Caco-2 (cell line): ENCODE data around the gene FGL2. TPM values are rescaled to one million over a fixed set of nuclear protein-coding genes. Genes with fewer than 3 reads are reported as not detected.

Experiments
- BruUV-seq: library from RNA; stranded (reverse); fragments of 400-500 nt; replicated peaks from 2 replicates; lab custom pipeline; 2021; lab: Mats Ljungman, UMichigan
- CTCF ChIA-PET: fragments of 300-600 bp; sonication (Branson Sonifier 250); formaldehyde crosslinking; loops from one replicate; lab custom pipeline; 2022; ENCODE audit warnings: antibody characterized with exemption; lab: Charles Lee
- POLR2A ChIA-PET: fragments of 300-600 bp; sonication (Branson Sonifier 250); formaldehyde crosslinking; loops from one replicate; lab custom pipeline; 2022; ENCODE audit warnings: antibody characterized with exemption; lab: Charles Lee
- DNase-seq, 2 experiments: peaks; one replicate each; pipeline versions ENCODE4 v3.0.0 to v3.0.0-alpha.2; 2020 to 2022
- H3K27me3 ChIP-seq: replicated peaks from 2 replicates; pipeline ENCODE4 v1.6.0; 2011; ENCODE audit warnings: low read length; ENCODE audit not compliant: control insufficient read depth, insufficient read depth
- H3K36me3 ChIP-seq: 2 replicates; pipeline ENCODE4 v1.5.1; 2011; ENCODE audit warnings: low read length; ENCODE audit not compliant: control insufficient read depth, insufficient read depth
- H3K4me1 ChIP-seq: fragments of 250-450 bp; sonication (Bioruptor Pico); 2 replicates; pipeline ENCODE4 v1.5.1; 2020; ENCODE audit warnings: mild to moderate bottlenecking
- H3K4me3 ChIP-seq: 2 replicates; pipeline ENCODE4 v1.5.1; 2011; ENCODE audit warnings: low read depth, mild to moderate bottlenecking, control low read depth, low read length
- H3K9me3 ChIP-seq: fragments of 250-450 bp; sonication (Bioruptor Pico); 2 replicates; pipeline ENCODE4 v1.5.1; 2020; ENCODE audit warnings: mild to moderate bottlenecking, moderate library complexity
- H3K27ac Mint-ChIP-seq: one replicate; pipeline ENCODE4 v1.8.0; 2022; ENCODE audit warnings: mixed read lengths; ENCODE audit not compliant: unreplicated experiment
- H3K27me3 Mint-ChIP-seq: one replicate; pipeline ENCODE4 v1.8.0; 2022; ENCODE audit warnings: mixed read lengths; ENCODE audit not compliant: insufficient read depth, unreplicated experiment
- H3K36me3 Mint-ChIP-seq: one replicate; pipeline ENCODE4 v1.8.0; 2022; ENCODE audit warnings: mild to moderate bottlenecking, mixed read lengths; ENCODE audit not compliant: insufficient read depth, unreplicated experiment
- H3K4me1 Mint-ChIP-seq: one replicate; pipeline ENCODE4 v1.8.0; 2022; ENCODE audit warnings: low read depth, mixed read lengths; ENCODE audit not compliant: unreplicated experiment
- H3K4me3 Mint-ChIP-seq: one replicate; pipeline ENCODE4 v1.8.0; 2022; ENCODE audit warnings: mild to moderate bottlenecking, moderate library complexity, mixed read lengths; ENCODE audit not compliant: unreplicated experiment
- H3K9me3 Mint-ChIP-seq: one replicate; pipeline ENCODE4 v1.8.0; 2022; ENCODE audit warnings: mixed read lengths; ENCODE audit not compliant: unreplicated experiment
- intact Hi-C: fragments of 100-400 bp; cut with micrococcal nuclease; formaldehyde crosslinking; loops from one replicate; pipeline ENCODE4 v1.10.0; 2022; ENCODE audit not compliant: unreplicated experiment
- total RNA-seq: library from RNA; stranded (reverse); gene quantifications from 2 replicates; pipeline ENCODE4 v1.2.3, GENCODE V29; 2022
- TF ChIP-seq, protein P1 (sequence below), 2 experiments: fragments of 200-600 bp in 1 of 2; IDR thresholded peaks; 1 replicate in 1 of 2; 2 replicates in 1 of 2; pipeline versions ENCODE4 v1.5.1 to v1.8.0; 2011 to 2022; ENCODE audit warnings: antibody characterized with exemption in 1 of 2, control low read depth in 1 of 2, inconsistent platforms in 1 of 2, low read depth in 1 of 2, low read length in 1 of 2, mild to moderate bottlenecking in 1 of 2, moderate library complexity in 1 of 2; ENCODE audit not compliant: insufficient read depth in 1 of 2, severe bottlenecking in 1 of 2, unreplicated experiment in 1 of 2

The FGL2 gene
- total RNA-seq, 1 experiment from 2014 or later: not detected

GRCh38 chr7:77246026-77246640, 46.5 kb upstream of the FGL2 start:
- DNase-seq: no peak
- Histone ChIP-seq H3K4me1 (peaks cover 18% of the 10 kb centered on the region; the same call in 1 of the 2 replicates), H3K9me3 (no peaks in the 10 kb centered on the region), H3K27me3 (no peaks in the 10 kb centered on the region), H3K36me3 (no peaks in the 10 kb centered on the region), H3K4me3 (no peak overlapping the region)
- BruUV-seq: no TSS peak
- no peaks in the 10 kb centered on the region for H3K9me3 Mint-ChIP-seq
- H3K27ac Mint-ChIP-seq: no peak overlapping the region
- no peak overlapping the region for H3K4me3 Mint-ChIP-seq
- H3K27me3 Mint-ChIP-seq: peaks cover 7% of the 10 kb centered on the region
- ChIA-PET CTCF (interaction anchor here (1.0 to 2.0 kb wide), 5 partner anchors 8 to 133 kb away, joined by 3 to 39 read pairs (median 6); partner anchors contain the start of gene CCDC146), POLR2A (no interaction called here)
- H3K36me3 Mint-ChIP-seq: no peaks in the 10 kb centered on the region
- H3K4me1 Mint-ChIP-seq: peaks cover 11% of the 10 kb centered on the region
- TF ChIP-seq, protein P1, sequence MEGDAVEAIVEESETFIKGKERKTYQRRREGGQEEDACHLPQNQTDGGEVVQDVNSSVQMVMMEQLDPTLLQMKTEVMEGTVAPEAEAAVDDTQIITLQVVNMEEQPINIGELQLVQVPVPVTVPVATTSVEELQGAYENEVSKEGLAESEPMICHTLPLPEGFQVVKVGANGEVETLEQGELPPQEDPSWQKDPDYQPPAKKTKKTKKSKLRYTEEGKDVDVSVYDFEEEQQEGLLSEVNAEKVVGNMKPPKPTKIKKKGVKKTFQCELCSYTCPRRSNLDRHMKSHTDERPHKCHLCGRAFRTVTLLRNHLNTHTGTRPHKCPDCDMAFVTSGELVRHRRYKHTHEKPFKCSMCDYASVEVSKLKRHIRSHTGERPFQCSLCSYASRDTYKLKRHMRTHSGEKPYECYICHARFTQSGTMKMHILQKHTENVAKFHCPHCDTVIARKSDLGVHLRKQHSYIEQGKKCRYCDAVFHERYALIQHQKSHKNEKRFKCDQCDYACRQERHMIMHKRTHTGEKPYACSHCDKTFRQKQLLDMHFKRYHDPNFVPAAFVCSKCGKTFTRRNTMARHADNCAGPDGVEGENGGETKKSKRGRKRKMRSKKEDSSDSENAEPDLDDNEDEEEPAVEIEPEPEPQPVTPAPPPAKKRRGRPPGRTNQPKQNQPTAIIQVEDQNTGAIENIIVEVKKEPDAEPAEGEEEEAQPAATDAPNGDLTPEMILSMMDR (IDR thresholded peaks at IDR 0.05; ENCODE audit: insufficient read depth in 1 of 2, low read depth in 1 of 2, low read length in 1 of 2, severe bottlenecking in 1 of 2, unreplicated experiment in 1 of 2): no peak
- intact Hi-C loops: loop anchor here (2.0 kb wide), 2 partner anchors 81 to 123 kb away; partner anchors contain the start of gene CCDC146

DNA sequence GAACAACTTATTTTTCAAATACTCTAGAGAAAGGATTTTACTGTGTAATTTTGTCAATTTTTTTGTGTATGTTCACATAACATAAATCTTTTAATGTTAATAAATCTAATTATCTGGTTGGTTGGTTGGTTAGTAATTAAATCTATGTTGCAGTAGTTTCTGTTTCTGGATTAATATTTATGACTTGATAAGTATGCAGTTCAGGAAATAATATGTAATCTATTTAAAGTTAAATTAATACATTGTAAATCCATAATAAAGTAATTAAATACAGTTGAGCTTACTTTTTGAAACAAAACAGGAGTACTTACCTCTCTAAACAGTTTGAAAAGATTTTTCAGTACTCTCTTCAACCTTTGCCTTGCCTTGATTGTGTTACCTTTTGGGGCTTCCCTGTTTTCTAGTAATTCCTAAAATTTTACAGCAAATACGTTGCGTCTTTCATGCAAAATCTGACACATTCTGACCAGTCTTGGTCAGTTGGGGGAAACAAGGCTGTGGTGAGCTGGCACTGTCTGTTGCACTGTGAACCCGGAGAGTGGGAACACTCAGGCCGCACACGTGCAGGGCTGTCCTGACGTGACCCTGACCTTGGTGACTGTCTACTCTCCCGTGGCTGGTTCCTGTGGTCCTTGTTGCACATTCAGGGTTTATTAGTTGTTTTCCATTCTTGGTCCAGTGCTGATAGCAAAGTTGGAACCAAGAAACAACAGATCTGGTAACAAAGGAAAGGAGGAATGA, 45.6 kb upstream of the FGL2 start:
- Histone ChIP-seq H3K4me1 (peaks cover 18% of the 10 kb centered on the region; the same call in 1 of the 2 replicates), H3K36me3 (no peaks in the 10 kb centered on the region), H3K27me3 (no peaks in the 10 kb centered on the region), H3K4me3 (no peak overlapping the region), H3K9me3 (no peaks in the 10 kb centered on the region)
- no peak overlapping the region for H3K4me3 Mint-ChIP-seq
- TF ChIP-seq, protein P1 (IDR thresholded peaks at IDR 0.05; ENCODE audit: insufficient read depth in 1 of 2, low read depth in 1 of 2, low read length in 1 of 2, severe bottlenecking in 1 of 2, unreplicated experiment in 1 of 2): no peak
- ChIA-PET POLR2A (no interaction called here), CTCF (interaction anchor here (1.1 kb wide), 1 partner anchor 11 kb away, joined by 3 read pairs; no protein-coding TSS in a partner anchor)
- DNase-seq: no peak
- H3K27me3 Mint-ChIP-seq: peaks cover 7% of the 10 kb centered on the region
- peaks cover 11% of the 10 kb centered on the region for H3K4me1 Mint-ChIP-seq
- no peak overlapping the region for H3K27ac Mint-ChIP-seq
- no TSS peak for BruUV-seq
- no peaks in the 10 kb centered on the region for H3K9me3 Mint-ChIP-seq
- no peaks in the 10 kb centered on the region for H3K36me3 Mint-ChIP-seq
- intact Hi-C loops: no loop called here

GRCh38 chr7:77244222-77244934, 44.8 kb upstream of the FGL2 start:
- no peaks in the 10 kb centered on the region for H3K36me3 Mint-ChIP-seq
- ChIA-PET POLR2A (no interaction called here), CTCF (no interaction called here)
- no peak overlapping the region for H3K4me3 Mint-ChIP-seq
- no TSS peak for BruUV-seq
- H3K9me3 ChIP-seq: no peaks in the 10 kb centered on the region
- intact Hi-C loops: no loop called here
- no peak for DNase-seq
- TF ChIP-seq, protein P1 (IDR thresholded peaks at IDR 0.05; ENCODE audit: insufficient read depth in 1 of 2, low read depth in 1 of 2, low read length in 1 of 2, severe bottlenecking in 1 of 2, unreplicated experiment in 1 of 2): no peak
- H3K36me3 ChIP-seq: no peaks in the 10 kb centered on the region
- no peaks in the 10 kb centered on the region for H3K27me3 ChIP-seq
- no peaks in the 10 kb centered on the region for H3K9me3 Mint-ChIP-seq
- H3K4me1 ChIP-seq: peaks cover 18% of the 10 kb centered on the region; the same call in 1 of the 2 replicates
- H3K4me3 ChIP-seq: no peak overlapping the region
- H3K4me1 Mint-ChIP-seq: peaks cover 11% of the 10 kb centered on the region
- H3K27me3 Mint-ChIP-seq: peaks cover 2% of the 10 kb centered on the region
- no peak overlapping the region for H3K27ac Mint-ChIP-seq
